Measurements from ENCODE around the gene SPAG17. TPM values are rescaled to one million over a fixed set of nuclear protein-coding genes. Genes with fewer than 3 reads are reported as not detected.

The SPAG17 gene
- total and polyA plus RNA-seq, 2 experiments from 2014 or later = 1.0 to 1.1 TPM

- TF ChIP-seq EZH2phosphoT487 (IDR thresholded peaks at IDR 0.05; ENCODE audit: unreplicated experiment) = no peak
- TF ChIP-seq EZH2 (IDR thresholded peaks at IDR 0.05; ENCODE audit: low read depth, unreplicated experiment) = no peak
- TF ChIP-seq STAT1 (IDR thresholded peaks at IDR 0.05; ENCODE audit: unreplicated experiment) = no peak
- TF ChIP-seq ZNF114 (CRISPR knock-in tag; IDR thresholded peaks at IDR 0.05) = no peak
- no peak for TF ChIP-seq CREB1 (CRISPR knock-in tag; IDR thresholded peaks at IDR 0.05; ENCODE audit: low read depth)
Measured at GRCh38 chr1:118113261-118113660, 71.8 kb downstream of the SPAG17 start (continued).

GRCh38 chr1:118110580-118110979, 74.4 kb downstream of the SPAG17 start:
- H3K4me1 ChIP-seq (ENCODE audit: insufficient read depth) = peaks cover 6% of the 10 kb centered on the region; the same call in 1 of the 2 replicates
- Mint-ChIP-seq H3K4me1 (peaks cover 9% of the 10 kb centered on the region; the same call in 2 of the 3 replicates), H3K4me3 (no peak overlapping the region), H3K27me3 (ENCODE audit: insufficient read depth, low read depth, poor library complexity) (no peaks in the 10 kb centered on the region), H3K27ac (no peak overlapping the region), H3K36me3 (ENCODE audit: low read depth) (no peaks in the 10 kb centered on the region), H3K9me3 (no peaks in the 10 kb centered on the region)
- no peak overlapping the region for H3K27ac ChIP-seq (ENCODE audit: low read depth)
- no peaks in the 10 kb centered on the region for H3K27me3 ChIP-seq (ENCODE audit: insufficient read depth)
- H3K4me3 ChIP-seq = no peak overlapping the region
- no peaks in the 10 kb centered on the region for H4K20me1 ChIP-seq (replicated peaks; ENCODE audit: insufficient read depth)
- ATAC-seq = no peak
- no peak overlapping the region for H3K4me2 ChIP-seq
- H3K9me2 ChIP-seq (ENCODE audit: insufficient read depth) = no peaks in the 10 kb centered on the region
- TF ChIP-seq CTCF (conservative IDR thresholded peaks at IDR 0.05; ENCODE audit: low read depth in 2 of 2) = no peak
- TF ChIP-seq ZNF462 (CRISPR knock-in tag; IDR thresholded peaks at IDR 0.05) = no peak
- TF ChIP-seq ZNF114 (CRISPR knock-in tag; IDR thresholded peaks at IDR 0.05) = no peak
- TF ChIP-seq POLR2AphosphoS5 (IDR thresholded peaks at IDR 0.05; ENCODE audit: low read depth) = no peak
- no peak for TF ChIP-seq NANOG (IDR thresholded peaks at IDR 0.05; ENCODE audit: borderline replicate concordance)
- TF ChIP-seq STAT1 (IDR thresholded peaks at IDR 0.05; ENCODE audit: unreplicated experiment) = no peak
- TF ChIP-seq EZH2 (IDR thresholded peaks at IDR 0.05; ENCODE audit: low read depth, unreplicated experiment) = no peak
- TF ChIP-seq ZNF331 (CRISPR knock-in tag; IDR thresholded peaks at IDR 0.05; ENCODE audit: low read depth) = no peak
- no peak for TF ChIP-seq REST (IDR thresholded peaks at IDR 0.05; ENCODE audit: unreplicated experiment)
- TF ChIP-seq JUNB (IDR thresholded peaks at IDR 0.05; ENCODE audit: unreplicated experiment) = no peak
- H3K36me3 ChIP-seq (ENCODE audit: insufficient read depth) = no peaks in the 10 kb centered on the region
- H2AFZ ChIP-seq = no peak overlapping the region
- no peaks in the 10 kb centered on the region for H3F3A ChIP-seq (replicated peaks; ENCODE audit: low read depth)
- no peak for DNase-seq (ENCODE audit: low spot score)
- no peaks in the 10 kb centered on the region for H3K79me2 ChIP-seq (replicated peaks; ENCODE audit: insufficient read depth)
